Measurements from ENCODE around the gene PRKAR2A. TPM values are rescaled to one million over a fixed set of nuclear protein-coding genes. Genes with fewer than 3 reads are reported as not detected.
"Not testable (repeated sequence)": the region's sequence is repeated elsewhere in the genome, so short reads cannot be mapped to it uniquely, and the experiment has no call there.

PRKAR2A gene
- total RNA-seq, 4 donors from 2014 or later = 25.4 to 53.2 (median 29.3) TPM

DNA sequence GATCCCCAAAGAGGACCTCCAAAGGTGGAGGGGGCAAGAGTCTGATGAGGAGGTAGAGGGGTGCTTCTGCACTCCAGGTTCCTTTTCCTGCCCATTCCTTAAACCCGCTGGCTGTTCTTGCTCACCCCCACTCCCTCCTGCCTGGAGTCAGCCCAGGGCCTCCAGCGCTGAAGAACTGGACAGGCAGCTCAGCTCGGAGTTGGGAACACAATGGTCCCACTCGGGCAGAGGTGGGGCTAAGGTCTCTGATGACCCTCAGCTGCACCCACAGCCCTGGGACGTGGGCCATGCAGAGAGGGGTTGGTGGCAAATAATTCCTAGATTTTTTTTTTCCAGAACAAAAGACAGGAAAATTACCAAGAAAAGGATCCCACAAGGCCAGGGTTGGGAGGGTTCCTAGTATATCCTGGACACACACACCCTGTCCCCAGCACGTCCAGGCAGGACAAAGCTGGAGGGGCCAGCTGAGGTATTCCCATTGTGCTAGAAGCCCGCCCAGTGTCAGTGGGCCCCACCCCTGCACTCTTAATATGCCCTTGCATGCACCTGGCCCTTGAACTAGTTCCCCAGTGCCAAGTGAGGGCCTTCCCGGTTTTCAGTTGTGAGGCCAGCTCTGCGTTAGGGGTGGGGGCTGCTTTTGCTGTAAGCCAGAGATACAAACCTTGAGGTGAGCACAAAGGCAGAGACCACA lies 108.6 kb downstream of the PRKAR2A start:
- 49 to 58% methylated on average over 9 of the region's 9 CpGs for WGBS, 2 donors
- H3K4me3 ChIP-seq (ENCODE audit: low read depth, poor library complexity, severe bottlenecking) = no peak overlapping the region
- intact Hi-C loops (cut with DNase I; ENCODE audit: low total_unique reads) = no loop called here
- TF ChIP-seq POLR2A (IDR thresholded peaks at IDR 0.05) = no peak
- TF ChIP-seq, protein P1, sequence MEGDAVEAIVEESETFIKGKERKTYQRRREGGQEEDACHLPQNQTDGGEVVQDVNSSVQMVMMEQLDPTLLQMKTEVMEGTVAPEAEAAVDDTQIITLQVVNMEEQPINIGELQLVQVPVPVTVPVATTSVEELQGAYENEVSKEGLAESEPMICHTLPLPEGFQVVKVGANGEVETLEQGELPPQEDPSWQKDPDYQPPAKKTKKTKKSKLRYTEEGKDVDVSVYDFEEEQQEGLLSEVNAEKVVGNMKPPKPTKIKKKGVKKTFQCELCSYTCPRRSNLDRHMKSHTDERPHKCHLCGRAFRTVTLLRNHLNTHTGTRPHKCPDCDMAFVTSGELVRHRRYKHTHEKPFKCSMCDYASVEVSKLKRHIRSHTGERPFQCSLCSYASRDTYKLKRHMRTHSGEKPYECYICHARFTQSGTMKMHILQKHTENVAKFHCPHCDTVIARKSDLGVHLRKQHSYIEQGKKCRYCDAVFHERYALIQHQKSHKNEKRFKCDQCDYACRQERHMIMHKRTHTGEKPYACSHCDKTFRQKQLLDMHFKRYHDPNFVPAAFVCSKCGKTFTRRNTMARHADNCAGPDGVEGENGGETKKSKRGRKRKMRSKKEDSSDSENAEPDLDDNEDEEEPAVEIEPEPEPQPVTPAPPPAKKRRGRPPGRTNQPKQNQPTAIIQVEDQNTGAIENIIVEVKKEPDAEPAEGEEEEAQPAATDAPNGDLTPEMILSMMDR (IDR thresholded peaks at IDR 0.05) = no peak
- DNase-seq (ENCODE audit: low spot score in 2 of 2) = no peak

DNA sequence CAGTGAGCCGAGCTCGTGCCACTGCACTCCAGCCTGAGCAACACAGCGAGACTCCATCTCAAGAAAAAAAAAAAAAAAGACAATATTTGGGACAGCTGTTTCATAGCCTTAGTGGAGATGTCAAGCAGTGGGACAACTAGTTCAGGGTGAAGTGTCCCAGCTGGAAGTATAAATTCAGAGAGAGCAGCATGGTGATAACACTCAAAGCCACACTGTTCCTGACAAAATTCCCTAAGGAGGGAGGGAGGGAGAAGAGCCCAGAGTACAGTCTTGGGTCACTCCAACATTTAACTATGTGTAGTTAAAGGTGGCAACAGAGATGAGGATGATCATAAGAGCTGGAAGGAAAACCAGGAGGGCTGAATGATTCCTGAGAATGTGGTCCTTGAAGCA lies 109.5 kb downstream of the PRKAR2A start:
- DNase-seq (ENCODE audit: low spot score in 2 of 2) = no peak
- WGBS, 2 donors = 84 to 95% methylated on average over 3 of the region's 3 CpGs
- TF ChIP-seq POLR2A (IDR thresholded peaks at IDR 0.05) = no peak
- TF ChIP-seq, protein P1 (IDR thresholded peaks at IDR 0.05) = no peak
- intact Hi-C loops (cut with DNase I; ENCODE audit: low total_unique reads) = no loop called here
- no peak overlapping the region for H3K4me3 ChIP-seq (ENCODE audit: low read depth, poor library complexity, severe bottlenecking)

DNA sequence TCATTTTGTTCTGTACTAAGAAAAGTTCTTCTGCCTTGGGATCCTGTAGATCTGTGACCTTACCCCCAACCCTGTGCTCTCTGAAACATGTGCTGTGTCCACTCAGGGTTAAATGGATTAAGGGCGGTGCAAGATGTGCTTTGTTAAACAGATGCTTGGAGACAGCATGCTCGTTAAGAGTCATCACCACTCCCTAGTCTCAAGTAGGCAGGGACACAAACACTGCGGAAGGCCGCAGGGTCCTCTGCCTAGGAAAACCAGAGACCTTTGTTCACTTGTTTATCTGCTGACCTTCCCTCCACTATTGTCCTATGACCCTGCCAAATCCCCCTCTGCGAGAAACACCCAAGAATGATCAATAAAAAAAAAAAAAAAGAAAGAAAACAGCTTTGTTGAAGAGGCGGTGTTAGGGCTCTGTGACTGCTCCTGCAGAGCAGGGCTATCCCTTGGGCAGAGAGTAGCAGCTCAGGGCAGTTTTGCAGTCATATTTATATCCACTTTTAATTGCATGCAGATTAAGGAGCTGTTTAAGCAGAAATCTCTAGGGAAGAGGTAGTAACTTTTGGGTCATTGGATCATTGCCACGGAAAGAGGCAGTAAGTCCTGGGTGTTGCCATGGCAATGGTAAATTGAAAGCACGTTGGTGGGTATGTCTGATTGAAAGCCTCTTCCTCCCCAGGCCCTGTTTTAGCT lies 112.5 kb downstream of the PRKAR2A start:
- WGBS, 2 donors = 21 to 28% methylated on average over 8 of the region's 8 CpGs
- H3K4me3 ChIP-seq (ENCODE audit: low read depth, poor library complexity, severe bottlenecking); DNase-seq (ENCODE audit: low spot score in 2 of 2); intact Hi-C loops (cut with DNase I; ENCODE audit: low total_unique reads): not testable (repeated sequence)

DNA sequence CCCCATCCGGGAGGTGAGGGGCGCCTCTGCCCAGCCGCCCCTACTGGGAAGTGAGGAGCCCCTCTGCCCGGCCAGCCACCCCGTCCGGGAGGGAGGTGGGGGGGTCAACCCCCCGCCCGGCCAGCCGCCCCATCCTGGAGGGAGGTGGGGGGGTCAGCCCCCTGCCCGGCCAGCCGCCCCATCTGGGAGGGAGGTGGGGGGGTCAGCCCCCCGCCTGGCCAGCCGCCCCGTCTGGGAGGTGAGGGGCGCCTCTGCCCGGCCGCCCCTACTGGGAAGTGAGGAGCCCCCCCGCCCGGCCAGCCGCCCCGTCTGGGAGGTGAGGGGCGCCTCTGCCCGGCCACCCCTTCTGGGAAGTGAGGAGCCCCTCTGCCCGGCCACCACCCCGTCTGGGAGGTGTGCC lies 113.1 kb downstream of the PRKAR2A start:
- H3K4me3 ChIP-seq (ENCODE audit: low read depth, poor library complexity, severe bottlenecking); intact Hi-C loops (cut with DNase I; ENCODE audit: low total_unique reads); DNase-seq (ENCODE audit: low spot score in 2 of 2): not testable (repeated sequence)
- 58 to 74% methylated on average over 3 to 5 of the region's 25 CpGs for WGBS, 2 donors

DNA sequence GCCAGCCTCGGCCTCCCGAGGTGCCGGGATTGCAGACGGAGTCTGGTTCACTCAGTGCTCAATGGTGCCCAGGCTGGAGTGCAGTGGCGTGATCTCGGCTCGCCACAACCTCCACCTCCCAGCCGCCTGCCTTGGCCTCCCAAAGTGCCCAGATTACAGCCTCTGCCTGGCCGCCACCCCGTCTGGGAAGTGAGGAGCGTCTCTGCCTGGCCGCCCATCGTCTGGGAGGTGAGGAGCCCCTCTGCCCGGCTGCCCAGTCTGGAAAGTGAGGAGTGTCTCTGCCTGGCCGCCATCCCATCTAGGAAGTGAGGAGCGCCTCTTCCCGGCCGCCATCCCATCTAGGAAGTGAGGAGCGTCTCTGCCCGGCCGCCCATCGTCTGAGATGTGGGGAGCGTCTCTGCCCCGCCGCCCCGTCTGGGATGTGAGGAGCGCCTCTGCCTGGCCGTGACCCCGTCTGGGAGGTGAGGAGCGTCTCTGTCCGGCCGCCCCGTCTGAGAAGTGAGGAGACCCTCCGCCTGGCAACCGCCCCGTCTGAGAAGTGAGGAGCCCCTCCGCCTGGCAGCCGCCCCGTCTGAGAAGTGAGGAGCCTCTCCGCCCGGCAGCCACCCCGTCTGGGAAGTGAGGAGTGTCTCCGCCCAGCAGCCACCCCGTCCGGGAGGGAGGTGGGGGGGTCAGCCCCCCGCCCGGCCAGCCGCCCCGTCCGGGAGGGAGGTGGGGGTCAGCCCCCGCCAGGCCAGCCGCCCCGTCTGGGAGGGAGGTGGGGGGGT lies 113.7 kb downstream of the PRKAR2A start:
- DNase-seq (ENCODE audit: low spot score in 2 of 2); H3K4me3 ChIP-seq (ENCODE audit: low read depth, poor library complexity, severe bottlenecking); intact Hi-C loops (cut with DNase I; ENCODE audit: low total_unique reads): not testable (repeated sequence)
- WGBS, 2 donors = 79 to 87% methylated on average over 9 to 13 of the region's 53 CpGs

DNA sequence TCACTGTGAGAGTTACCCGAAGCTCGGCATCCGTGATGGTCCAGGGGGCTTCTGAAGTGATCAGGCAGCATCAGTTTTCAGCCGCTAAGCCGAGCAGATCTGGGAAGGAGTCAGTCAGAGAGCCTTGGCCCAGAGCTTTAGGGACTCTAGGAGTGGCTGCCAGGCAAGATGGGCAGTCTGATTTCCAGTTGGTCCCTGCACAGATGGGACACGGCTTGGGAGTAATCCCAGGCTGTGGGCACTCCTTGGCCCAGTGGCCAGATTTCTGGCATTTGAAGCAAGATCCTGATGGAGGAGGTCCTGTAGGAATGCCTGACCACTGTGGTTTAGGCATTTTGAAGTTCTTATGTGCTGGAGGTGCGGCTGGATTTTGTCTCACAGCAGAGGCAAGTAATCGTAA lies 120.2 kb downstream of the PRKAR2A start:
- intact Hi-C loops (cut with DNase I; ENCODE audit: low total_unique reads) = no loop called here
- no peak for DNase-seq (ENCODE audit: low spot score in 2 of 2)
- WGBS, 2 donors = 88% methylated on average over 8 of the region's 8 CpGs
- TF ChIP-seq, protein P1 (IDR thresholded peaks at IDR 0.05) = no peak
- TF ChIP-seq POLR2A (IDR thresholded peaks at IDR 0.05) = no peak
- no peak overlapping the region for H3K4me3 ChIP-seq (ENCODE audit: low read depth, poor library complexity, severe bottlenecking)

DNA sequence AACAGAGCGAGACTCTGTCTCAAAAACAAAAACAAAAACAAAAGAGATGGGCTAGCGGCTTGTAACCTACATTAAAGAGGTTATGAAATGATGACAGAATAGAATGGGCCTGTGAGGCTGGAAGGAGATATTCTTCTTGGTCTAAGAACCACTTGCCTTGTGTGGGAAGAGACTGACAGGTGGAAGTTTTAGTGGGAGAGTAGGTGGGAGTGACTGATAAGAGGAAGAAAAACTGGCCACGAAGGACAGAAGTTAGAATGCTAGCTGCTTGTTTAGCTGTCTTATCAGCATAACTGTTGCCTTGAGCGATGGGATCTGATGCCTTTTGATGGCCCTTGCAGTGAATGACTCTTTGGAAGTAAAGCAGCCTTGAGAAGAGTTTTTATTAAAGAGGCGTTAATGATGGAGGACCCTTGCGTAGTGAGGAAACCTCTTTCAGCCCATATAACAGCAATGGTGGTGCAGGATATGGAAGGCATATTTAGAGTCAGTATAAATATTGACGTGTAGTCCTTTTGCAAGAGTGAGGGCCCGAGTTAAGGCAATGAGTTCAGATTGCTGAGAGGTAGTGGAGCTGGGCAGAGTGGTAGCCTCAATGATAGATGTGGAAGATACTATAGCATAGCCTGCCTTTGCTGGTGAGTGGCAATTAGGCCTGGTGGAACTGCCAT lies 122.4 kb downstream of the PRKAR2A start:
- H3K4me3 ChIP-seq (ENCODE audit: low read depth, poor library complexity, severe bottlenecking); DNase-seq (ENCODE audit: low spot score in 2 of 2); intact Hi-C loops (cut with DNase I; ENCODE audit: low total_unique reads): not testable (repeated sequence)
- WGBS, 2 donors = 92 to 95% methylated on average over 8 of the region's 8 CpGs
